GM18505 (cell line): ENCODE measurements around the gene ABCD4.

Experiments
- ATAC-seq: cut with Tn5 transposase; IDR thresholded peaks from one replicate; pipeline ENCODE4 v1.9.1; 2021; ENCODE audit not compliant: unreplicated experiment
- POLR2A ChIP-seq: IDR thresholded peaks from 4 replicates; pipeline ENCODE4 v1.6.1; 2011; ENCODE audit warnings: borderline replicate concordance; ENCODE audit not compliant: insufficient read depth, insufficient read length; ENCODE audit errors: extremely low read depth

ABCD4 gene

GRCh38 chr14:74325446-74325845, 22.7 kb upstream of the ABCD4 start:
- no peak for ATAC-seq
- no peak for TF ChIP-seq POLR2A

- ATAC-seq = no peak
Observed at GRCh38 chr14:74324931-74325361, 22.2 kb upstream of the ABCD4 start.

GRCh38 chr14:74314576-74314975, 11.8 kb upstream of the ABCD4 start:
- no peak for TF ChIP-seq POLR2A
- ATAC-seq = no peak

More at GRCh38 chr14:74324931-74325361, 22.2 kb upstream of the ABCD4 start:
- TF ChIP-seq POLR2A = no peak

- TF ChIP-seq POLR2A = no peak
- no peak for ATAC-seq
Observed at GRCh38 chr14:74313601-74314000, 10.9 kb upstream of the ABCD4 start.

- no peak for TF ChIP-seq POLR2A
- ATAC-seq = no peak
Observed at GRCh38 chr14:74312161-74312560, 9.4 kb upstream of the ABCD4 start.

- TF ChIP-seq POLR2A = no peak
- no peak for ATAC-seq
Observed at GRCh38 chr14:74309125-74310022, 6.6 kb upstream of the ABCD4 start.

- ATAC-seq = no peak
- TF ChIP-seq POLR2A = no peak
Observed at GRCh38 chr14:74308695-74309094, 6.0 kb upstream of the ABCD4 start.

GRCh38 chr14:74302152-74302628, 544 bp downstream of the ABCD4 start:
- no peak for TF ChIP-seq POLR2A
- ATAC-seq = no peak

- no peak for TF ChIP-seq POLR2A
- ATAC-seq = no peak
Observed at GRCh38 chr14:74301594-74302151, 1.1 kb downstream of the ABCD4 start.

- no peak for TF ChIP-seq POLR2A
- ATAC-seq = no peak
Observed at GRCh38 chr14:74299061-74299545, 3.6 kb downstream of the ABCD4 start.

GRCh38 chr14:74297986-74298385, 4.7 kb downstream of the ABCD4 start:
- TF ChIP-seq POLR2A = no peak
- no peak for ATAC-seq

GRCh38 chr14:74296037-74296467, 6.7 kb downstream of the ABCD4 start:
- TF ChIP-seq POLR2A = no peak
- no peak for ATAC-seq

GRCh38 chr14:74293606-74294005, 9.1 kb downstream of the ABCD4 start:
- TF ChIP-seq POLR2A = no peak
- no peak for ATAC-seq

- no peak for TF ChIP-seq POLR2A
- ATAC-seq = no peak
Observed at GRCh38 chr14:74292061-74292460, 10.7 kb downstream of the ABCD4 start.
